ENCODE results near the gene KRI1.

DNA sequence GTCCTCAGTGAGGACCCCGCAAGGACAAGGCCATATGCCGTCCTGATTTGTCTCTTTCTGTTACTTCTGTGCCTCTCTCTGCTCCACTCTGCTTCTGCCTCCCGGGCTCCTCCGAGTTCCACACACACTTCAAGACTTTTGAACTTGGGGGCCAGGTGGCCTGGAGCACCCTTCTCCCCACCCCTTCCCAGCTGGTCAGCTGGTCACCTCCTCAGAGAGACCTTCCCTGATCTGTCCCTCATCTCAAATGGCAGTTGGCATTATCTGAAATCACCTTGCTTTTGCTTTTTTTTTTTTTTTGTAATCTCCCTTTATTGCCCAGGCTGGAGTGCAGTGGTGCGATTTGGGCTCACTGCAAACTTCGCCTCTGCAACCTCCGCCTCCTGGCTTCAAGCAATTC is 46.4 kb downstream of the KRI1 start:
- TF ChIP-seq, protein P1, sequence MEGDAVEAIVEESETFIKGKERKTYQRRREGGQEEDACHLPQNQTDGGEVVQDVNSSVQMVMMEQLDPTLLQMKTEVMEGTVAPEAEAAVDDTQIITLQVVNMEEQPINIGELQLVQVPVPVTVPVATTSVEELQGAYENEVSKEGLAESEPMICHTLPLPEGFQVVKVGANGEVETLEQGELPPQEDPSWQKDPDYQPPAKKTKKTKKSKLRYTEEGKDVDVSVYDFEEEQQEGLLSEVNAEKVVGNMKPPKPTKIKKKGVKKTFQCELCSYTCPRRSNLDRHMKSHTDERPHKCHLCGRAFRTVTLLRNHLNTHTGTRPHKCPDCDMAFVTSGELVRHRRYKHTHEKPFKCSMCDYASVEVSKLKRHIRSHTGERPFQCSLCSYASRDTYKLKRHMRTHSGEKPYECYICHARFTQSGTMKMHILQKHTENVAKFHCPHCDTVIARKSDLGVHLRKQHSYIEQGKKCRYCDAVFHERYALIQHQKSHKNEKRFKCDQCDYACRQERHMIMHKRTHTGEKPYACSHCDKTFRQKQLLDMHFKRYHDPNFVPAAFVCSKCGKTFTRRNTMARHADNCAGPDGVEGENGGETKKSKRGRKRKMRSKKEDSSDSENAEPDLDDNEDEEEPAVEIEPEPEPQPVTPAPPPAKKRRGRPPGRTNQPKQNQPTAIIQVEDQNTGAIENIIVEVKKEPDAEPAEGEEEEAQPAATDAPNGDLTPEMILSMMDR (IDR thresholded peaks at IDR 0.05) = no peak
- TF ChIP-seq POLR2A (IDR thresholded peaks at IDR 0.05) = no peak

Measured in adrenal gland (tissue), 5 donors.